ENCODE data around the gene TNFSF9.

- no peak for TF ChIP-seq CTCF (IDR thresholded peaks at IDR 0.05; ENCODE audit: insufficient read depth, low read length)
- TF ChIP-seq POLR2AphosphoS5 (IDR thresholded peaks at IDR 0.05; ENCODE audit: low read depth), result no peak
- no peak for TF ChIP-seq REST (IDR thresholded peaks at IDR 0.05; ENCODE audit: insufficient replicate concordance, low read depth)
- no peak for TF ChIP-seq GABPA (IDR thresholded peaks at IDR 0.05; ENCODE audit: low read depth)
- TF ChIP-seq SPI1 (IDR thresholded peaks at IDR 0.05; ENCODE audit: borderline replicate concordance, low read depth), result no peak
Measured at GRCh38 chr19:6529937-6530385, 865 bp upstream of the TNFSF9 start.

Measured in HL-60 (cell line).